Liver (tissue), 9 donors: Measurements from ENCODE around the gene MN1. TPM values are rescaled to one million over a fixed set of nuclear protein-coding genes. Genes with fewer than 3 reads are reported as not detected.

Source experiments
- DNase-seq: peaks from one replicate; pipeline ENCODE4 v3.0.0-alpha.2; 2017; ENCODE audit warnings: low spot score
- H3K27ac ChIP-seq, 2 donors: one replicate each; pipeline ENCODE4 v1.7.0; 2013; ENCODE audit warnings: inconsistent platforms in 2 of 2, low read length in 2 of 2, control low read depth in 1 of 2, low read depth in 1 of 2, mild to moderate bottlenecking in 1 of 2
- H3K27me3 ChIP-seq, 4 donors: one replicate each; pipeline versions ENCODE4 v1.6.1 to v1.7.0; 2013; ENCODE audit warnings: low read length in 3 of 4, inconsistent platforms in 1 of 4, mild to moderate bottlenecking in 1 of 4, moderate library complexity in 1 of 4; ENCODE audit not compliant: control insufficient read depth in 4 of 4, insufficient read depth in 4 of 4
- H3K36me3 ChIP-seq, 4 donors: one replicate each; pipeline versions ENCODE4 v1.6.1 to v1.7.0; 2013; ENCODE audit warnings: low read length in 3 of 4, mild to moderate bottlenecking in 3 of 4, low read depth in 1 of 4, moderate library complexity in 1 of 4; ENCODE audit not compliant: control insufficient read depth in 4 of 4, insufficient read depth in 3 of 4
- H3K4me1 ChIP-seq, 4 donors: one replicate each; pipeline versions ENCODE4 v1.6.1 to v1.7.0; 2013; ENCODE audit warnings: low read length in 3 of 4, mild to moderate bottlenecking in 3 of 4, moderate library complexity in 1 of 4; ENCODE audit not compliant: control insufficient read depth in 4 of 4, insufficient read depth in 4 of 4
- H3K4me3 ChIP-seq, 3 donors: one replicate each; pipeline versions ENCODE4 v1.6.1 to v1.7.0; 2013; ENCODE audit warnings: low read length in 3 of 3, control low read depth in 1 of 3, low read depth in 1 of 3, mild to moderate bottlenecking in 1 of 3
- H3K9ac ChIP-seq, 2 donors: one replicate each; pipeline ENCODE4 v1.7.0; 2013; ENCODE audit warnings: low read length in 2 of 2, mild to moderate bottlenecking in 2 of 2, moderate library complexity in 2 of 2, control low read depth in 1 of 2, low read depth in 1 of 2
- H3K9me3 ChIP-seq, 4 donors: one replicate each; pipeline versions ENCODE4 v1.6.1 to v1.7.0; 2013; ENCODE audit warnings: low read length in 3 of 4; ENCODE audit not compliant: control insufficient read depth in 4 of 4
- ATF3 ChIP-seq: IDR thresholded peaks from 2 replicates; pipeline ENCODE4 v1.6.1; 2016; ENCODE audit warnings: antibody characterized with exemption
- CTCF ChIP-seq: fragments of 150-350 bp; IDR thresholded peaks from 2 replicates; pipeline ENCODE4 v1.5.1; 2017; ENCODE audit warnings: improper control_type of control experiment, low read depth, low read length; ENCODE audit not compliant: missing input control
- EGR1 ChIP-seq, 2 donors: IDR thresholded peaks; 2 replicates each; pipeline ENCODE4 v1.6.1; 2016 to 2018; ENCODE audit warnings: antibody characterized with exemption in 2 of 2, low read depth in 2 of 2
- FOXA1 ChIP-seq: IDR thresholded peaks from 2 replicates; pipeline ENCODE4 v1.6.1; 2016; ENCODE audit warnings: antibody characterized with exemption
- FOXA2 ChIP-seq: IDR thresholded peaks from 2 replicates; pipeline ENCODE4 v1.6.1; 2016; ENCODE audit warnings: antibody characterized with exemption
- GABPA ChIP-seq, 2 donors: IDR thresholded peaks in 1 of 2; conservative IDR thresholded peaks in 1 of 2; 2 replicates each; pipeline ENCODE4 v1.6.1; 2016; ENCODE audit warnings: antibody characterized with exemption in 2 of 2, mild to moderate bottlenecking in 1 of 2, moderate library complexity in 1 of 2
- HNF4A ChIP-seq, 2 donors: conservative IDR thresholded peaks; 2 replicates each; pipeline ENCODE4 v1.6.1; 2016; ENCODE audit warnings: antibody characterized with exemption in 2 of 2, mild to moderate bottlenecking in 2 of 2
- HNF4G ChIP-seq: IDR thresholded peaks from 2 replicates; pipeline ENCODE4 v1.6.1; 2016; ENCODE audit warnings: antibody characterized with exemption
- JUND ChIP-seq, 2 donors: IDR thresholded peaks; 2 replicates each; pipeline ENCODE4 v1.6.1; 2016; ENCODE audit warnings: antibody characterized with exemption in 2 of 2
- MAX ChIP-seq: IDR thresholded peaks from 2 replicates; pipeline ENCODE4 v1.6.1; 2016; ENCODE audit warnings: antibody characterized with exemption
- NR2F2 ChIP-seq: IDR thresholded peaks from 2 replicates; pipeline ENCODE4 v1.6.1; 2016; ENCODE audit warnings: antibody characterized with exemption
- RAD21 ChIP-seq, 2 donors: IDR thresholded peaks; 2 replicates each; pipeline ENCODE4 v1.6.1; 2016; ENCODE audit warnings: antibody characterized with exemption in 2 of 2, mild to moderate bottlenecking in 2 of 2
- REST ChIP-seq: IDR thresholded peaks from 2 replicates; pipeline ENCODE4 v1.6.1; 2016; ENCODE audit warnings: antibody characterized with exemption, mild to moderate bottlenecking
- RXRA ChIP-seq, 2 donors: IDR thresholded peaks; 2 replicates each; pipeline ENCODE4 v1.6.1; 2017 to 2018; ENCODE audit warnings: antibody characterized with exemption in 2 of 2, mild to moderate bottlenecking in 1 of 2
- SP1 ChIP-seq: IDR thresholded peaks from 2 replicates; pipeline ENCODE4 v1.6.1; 2018; ENCODE audit warnings: antibody characterized with exemption, mild to moderate bottlenecking
- TAF1 ChIP-seq: conservative IDR thresholded peaks from 2 replicates; pipeline ENCODE4 v1.6.1; 2016; ENCODE audit warnings: antibody characterized with exemption, mild to moderate bottlenecking
- YY1 ChIP-seq: IDR thresholded peaks from 2 replicates; pipeline ENCODE4 v1.6.1; 2016; ENCODE audit warnings: antibody characterized with exemption, mild to moderate bottlenecking
- ZBTB33 ChIP-seq: IDR thresholded peaks from 2 replicates; pipeline ENCODE4 v1.6.1; 2016; ENCODE audit warnings: antibody characterized with exemption
- WGBS: extraction: QIAGEN DNeasy Blood & Tissue Kit; methylation state at CpG from one replicate; pipeline ENCODE4 v1.1.7; 2013; 5-methylcytosine and 5-hydroxymethylcytosine counted together
- polyA plus RNA-seq, 2 donors: library from polyadenylated mRNA; stranded (reverse) in 1 of 2; unstranded in 1 of 2; fragments of 200-250 nt in 1 of 2; fragments of >200 nt in 1 of 2; fragmentation: Nextera tagmentation in 1 of 2; extraction: Ambion mirVana in 1 of 2; gene quantifications; one replicate each; pipeline versions ENCODE4 v1.2.1 to v1.2.3, GENCODE V29; 2013 to 2015
- total RNA-seq, 2 donors: library from RNA; depleted of rRNA; stranded (reverse); fragments of >200 nt; gene quantifications; one replicate each; pipeline ENCODE4 v1.2.3, GENCODE V29; 2014
- donor health status: healthy.
- donor health status: healthy.
- donor health status: healthy.
- donor health status: healthy.
- donor health status: healthy.

The MN1 gene
- total and polyA plus RNA-seq, 4 donors, result 0.10 to 0.33 (median 0.21) TPM

- 80% methylated on average over 3 of the region's 3 CpGs for WGBS
- Histone ChIP-seq H3K9ac (no peak overlapping the region), H3K4me1 (no peaks in the 10 kb centered on the region), H3K27ac (no peak overlapping the region), H3K9me3 (no peaks in the 10 kb centered on the region), H3K4me3 (no peak overlapping the region), H3K27me3 (no peaks in the 10 kb centered on the region), H3K36me3 (no peaks in the 10 kb centered on the region)
- DNase-seq, result no peak
- TF ChIP-seq NR2F2, result no peak
- no peak for TF ChIP-seq TAF1
Measured at GRCh38 chr22:27769012-27769411, 32.5 kb downstream of the MN1 start.

GRCh38 chr22:27768027-27768653 is 33.4 kb downstream of the MN1 start:
- no peak overlapping the region for H3K9ac ChIP-seq
- no peaks in the 10 kb centered on the region for H3K36me3 ChIP-seq
- no peak for DNase-seq
- H3K27me3 ChIP-seq, result no peaks in the 10 kb centered on the region
- H3K9me3 ChIP-seq, result no peaks in the 10 kb centered on the region
- no peaks in the 10 kb centered on the region for H3K4me1 ChIP-seq
- 81% methylated on average over 2 of the region's 2 CpGs for WGBS
- TF ChIP-seq FOXA2 (no peak), NR2F2 (no peak), HNF4A (conservative IDR thresholded peaks at IDR 0.05) (no peak)
- H3K4me3 ChIP-seq, result no peak overlapping the region
- no peak overlapping the region for H3K27ac ChIP-seq

- 88% methylated on average over 3 of the region's 3 CpGs for WGBS
- DNase-seq, result no peak
- H3K4me1 ChIP-seq, result no peaks in the 10 kb centered on the region
- no peak overlapping the region for H3K9ac ChIP-seq
- H3K27ac ChIP-seq, result no peak overlapping the region
- TF ChIP-seq GABPA (IDR thresholded peaks at IDR 0.05 in 1 of 2, conservative IDR thresholded peaks at IDR 0.05 in 1 of 2), result no peak
- TF ChIP-seq ZBTB33, result no peak
- no peak for TF ChIP-seq EGR1 (IDR thresholded peaks at IDR 0.05; ENCODE audit: low read depth in 2 of 2)
- TF ChIP-seq RAD21 (IDR thresholded peaks at IDR 0.05), result no peak
- no peak for TF ChIP-seq MAX
- TF ChIP-seq NR2F2, result no peak
- no peak for TF ChIP-seq SP1
- TF ChIP-seq RXRA (IDR thresholded peaks at IDR 0.05), result no peak
- no peak for TF ChIP-seq REST
- no peak for TF ChIP-seq HNF4A (conservative IDR thresholded peaks at IDR 0.05)
- no peak for TF ChIP-seq JUND (IDR thresholded peaks at IDR 0.05)
- TF ChIP-seq CTCF, result no peak
- no peak for TF ChIP-seq FOXA2
- no peak for TF ChIP-seq TAF1
- no peak for TF ChIP-seq HNF4G
- no peak for TF ChIP-seq YY1
- TF ChIP-seq FOXA1, result no peak
- no peak for TF ChIP-seq ATF3
- H3K9me3 ChIP-seq, result no peaks in the 10 kb centered on the region
- H3K36me3 ChIP-seq, result no peaks in the 10 kb centered on the region
- no peaks in the 10 kb centered on the region for H3K27me3 ChIP-seq
- H3K4me3 ChIP-seq, result no peak overlapping the region
Measured at GRCh38 chr22:27766679-27767078, 34.9 kb downstream of the MN1 start.
